ENCODE measurements around the gene IMMP2L.

GRCh38 chr7:111356941-111357340 lies 205.4 kb downstream of the IMMP2L start:
- no peak for TF ChIP-seq CREB1 (IDR thresholded peaks at IDR 0.05)
- no peak for TF ChIP-seq CREB1 (CRISPR knock-in tag; IDR thresholded peaks at IDR 0.05)
- no peak for TF ChIP-seq RXRB (CRISPR knock-in tag; IDR thresholded peaks at IDR 0.05; ENCODE audit: borderline replicate concordance)
- TF ChIP-seq, protein P1, sequence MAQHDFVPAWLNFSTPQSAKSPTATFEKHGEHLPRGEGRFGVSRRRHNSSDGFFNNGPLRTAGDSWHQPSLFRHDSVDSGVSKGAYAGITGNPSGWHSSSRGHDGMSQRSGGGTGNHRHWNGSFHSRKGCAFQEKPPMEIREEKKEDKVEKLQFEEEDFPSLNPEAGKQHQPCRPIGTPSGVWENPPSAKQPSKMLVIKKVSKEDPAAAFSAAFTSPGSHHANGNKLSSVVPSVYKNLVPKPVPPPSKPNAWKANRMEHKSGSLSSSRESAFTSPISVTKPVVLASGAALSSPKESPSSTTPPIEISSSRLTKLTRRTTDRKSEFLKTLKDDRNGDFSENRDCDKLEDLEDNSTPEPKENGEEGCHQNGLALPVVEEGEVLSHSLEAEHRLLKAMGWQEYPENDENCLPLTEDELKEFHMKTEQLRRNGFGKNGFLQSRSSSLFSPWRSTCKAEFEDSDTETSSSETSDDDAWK (CRISPR knock-in tag; IDR thresholded peaks at IDR 0.05), result no peak
- no peak for TF ChIP-seq ZNF205 (CRISPR knock-in tag; IDR thresholded peaks at IDR 0.05)
- no peak for TF ChIP-seq CTCF (CRISPR knock-in tag; IDR thresholded peaks at IDR 0.05)
- no peak for TF ChIP-seq RFX5 (IDR thresholded peaks at IDR 0.05; ENCODE audit: low read depth, low read length)
- TF ChIP-seq, protein P2, sequence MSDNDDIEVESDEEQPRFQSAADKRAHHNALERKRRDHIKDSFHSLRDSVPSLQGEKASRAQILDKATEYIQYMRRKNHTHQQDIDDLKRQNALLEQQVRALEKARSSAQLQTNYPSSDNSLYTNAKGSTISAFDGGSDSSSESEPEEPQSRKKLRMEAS (IDR thresholded peaks at IDR 0.05), result no peak
- TF ChIP-seq NR2C2 (CRISPR knock-in tag; IDR thresholded peaks at IDR 0.05; ENCODE audit: borderline replicate concordance), result no peak
- TF ChIP-seq PCBP2 (optimal IDR thresholded peaks at IDR 0.05; ENCODE audit: low read depth, low read length, poor library complexity, severe bottlenecking), result no peak
- TF ChIP-seq FOXK1 (CRISPR knock-in tag; IDR thresholded peaks at IDR 0.05; ENCODE audit: borderline replicate concordance, low read depth), result no peak

Measured in HepG2 (cell line).